ENCODE measurements around the gene ZNF138.
"Not testable (repeated sequence)": the region's sequence is repeated elsewhere in the genome, so short reads cannot be mapped to it uniquely, and the experiment has no call there.

Gene ZNF138

GRCh38 chr7:64849924-64850499, 55.8 kb downstream of the ZNF138 start:
- Mint-ChIP-seq H3K9me3 (peaks cover 20% of the 10 kb centered on the region), H3K4me1 (no peaks in the 10 kb centered on the region), H3K27ac (no peak overlapping the region), H3K4me3 (no peak overlapping the region), H3K27me3 (ENCODE audit: low read depth, poor library complexity) (peaks cover 3% of the 10 kb centered on the region), H3K36me3 (ENCODE audit: low read depth) (no peaks in the 10 kb centered on the region)
- no peak for TF ChIP-seq CTCF (IDR thresholded peaks at IDR 0.05)
- DNase-seq = no peak

GRCh38 chr7:64853679-64854078, 59.5 kb downstream of the ZNF138 start:
- peaks cover 14% of the 10 kb centered on the region for H3K9me3 Mint-ChIP-seq
- H3K4me3 Mint-ChIP-seq = no peak overlapping the region
- no peak for TF ChIP-seq CTCF (IDR thresholded peaks at IDR 0.05)
- DNase-seq = no peak
- no peak overlapping the region for H3K27ac Mint-ChIP-seq
- H3K36me3 Mint-ChIP-seq (ENCODE audit: low read depth) = no peaks in the 10 kb centered on the region
- peaks cover under 1% of the 10 kb centered on the region for H3K27me3 Mint-ChIP-seq (ENCODE audit: low read depth, poor library complexity)
- no peaks in the 10 kb centered on the region for H3K4me1 Mint-ChIP-seq

GRCh38 chr7:64854969-64855368, 60.7 kb downstream of the ZNF138 start:
- Mint-ChIP-seq H3K27ac (no peak overlapping the region), H3K27me3 (ENCODE audit: low read depth, poor library complexity) (peaks cover 4% of the 10 kb centered on the region), H3K9me3 (peaks cover 3% of the 10 kb centered on the region), H3K4me3 (no peak overlapping the region), H3K4me1 (no peaks in the 10 kb centered on the region), H3K36me3 (ENCODE audit: low read depth) (no peaks in the 10 kb centered on the region)
- DNase-seq = no peak
- TF ChIP-seq CTCF (IDR thresholded peaks at IDR 0.05) = no peak

- TF ChIP-seq CTCF (IDR thresholded peaks at IDR 0.05) = no peak
- H3K36me3 Mint-ChIP-seq (ENCODE audit: low read depth) = no peaks in the 10 kb centered on the region
- peaks cover 50% of the 10 kb centered on the region for H3K9me3 Mint-ChIP-seq
- peaks cover 6% of the 10 kb centered on the region for H3K27me3 Mint-ChIP-seq (ENCODE audit: low read depth, poor library complexity)
- H3K4me3 Mint-ChIP-seq = no peak overlapping the region
- no peaks in the 10 kb centered on the region for H3K4me1 Mint-ChIP-seq
- no peak for DNase-seq
- H3K27ac Mint-ChIP-seq = no peak overlapping the region
These were observed 68.8 kb downstream of the ZNF138 start for GRCh38 chr7:64863021-64863420.

GRCh38 chr7:64863530-64863929, 69.3 kb downstream of the ZNF138 start:
- H3K27ac Mint-ChIP-seq; H3K4me1 Mint-ChIP-seq; DNase-seq; H3K4me3 Mint-ChIP-seq; H3K27me3 Mint-ChIP-seq (ENCODE audit: low read depth, poor library complexity); H3K36me3 Mint-ChIP-seq (ENCODE audit: low read depth): not testable (repeated sequence)
- peaks cover 55% of the 10 kb centered on the region for H3K9me3 Mint-ChIP-seq

GRCh38 chr7:64863969-64864368, 69.7 kb downstream of the ZNF138 start:
- no peak for DNase-seq
- Mint-ChIP-seq H3K4me3 (no peak overlapping the region), H3K36me3 (ENCODE audit: low read depth) (no peaks in the 10 kb centered on the region), H3K9me3 (peaks cover 58% of the 10 kb centered on the region), H3K27ac (no peak overlapping the region), H3K27me3 (ENCODE audit: low read depth, poor library complexity) (peaks cover 3% of the 10 kb centered on the region), H3K4me1 (no peaks in the 10 kb centered on the region)
- TF ChIP-seq CTCF (IDR thresholded peaks at IDR 0.05) = no peak

All from nephron progenitor cell (in vitro differentiated cells).